Measurements from ENCODE around the gene MTR.

The MTR gene

DNA sequence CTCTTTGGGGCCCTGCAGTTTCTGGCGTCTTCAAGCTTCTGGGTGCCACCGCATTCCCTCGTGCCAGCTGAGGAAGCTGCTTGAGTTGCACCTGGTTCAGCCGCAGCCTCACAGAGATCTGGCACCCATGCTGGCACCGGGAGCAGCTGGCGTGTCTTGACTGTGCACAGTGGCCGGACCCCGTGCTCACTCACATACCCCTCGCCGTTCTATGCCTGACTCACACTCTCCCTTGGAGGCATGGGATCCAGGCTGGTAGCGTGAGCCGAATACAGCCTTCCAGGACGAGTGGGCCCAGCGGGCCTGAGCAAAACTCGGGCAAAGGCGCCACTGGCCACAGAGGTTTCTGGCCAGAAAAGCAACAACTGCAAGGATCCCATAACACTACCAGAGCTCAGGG, 8.6 kb upstream of the MTR start:
- TF ChIP-seq YY1 (IDR thresholded peaks at IDR 0.05; ENCODE audit: low read depth) (no peak), FOXM1 (IDR thresholded peaks at IDR 0.05; ENCODE audit: borderline replicate concordance, low read depth) (no peak), CREB1 (IDR thresholded peaks at IDR 0.05; ENCODE audit: low read depth) (no peak), TCF12 (IDR thresholded peaks at IDR 0.05; ENCODE audit: low read depth) (no peak), TEAD4 (IDR thresholded peaks at IDR 0.05) (no peak)
- TF ChIP-seq, protein P1, sequence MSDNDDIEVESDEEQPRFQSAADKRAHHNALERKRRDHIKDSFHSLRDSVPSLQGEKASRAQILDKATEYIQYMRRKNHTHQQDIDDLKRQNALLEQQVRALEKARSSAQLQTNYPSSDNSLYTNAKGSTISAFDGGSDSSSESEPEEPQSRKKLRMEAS (IDR thresholded peaks at IDR 0.05) = no peak

DNA sequence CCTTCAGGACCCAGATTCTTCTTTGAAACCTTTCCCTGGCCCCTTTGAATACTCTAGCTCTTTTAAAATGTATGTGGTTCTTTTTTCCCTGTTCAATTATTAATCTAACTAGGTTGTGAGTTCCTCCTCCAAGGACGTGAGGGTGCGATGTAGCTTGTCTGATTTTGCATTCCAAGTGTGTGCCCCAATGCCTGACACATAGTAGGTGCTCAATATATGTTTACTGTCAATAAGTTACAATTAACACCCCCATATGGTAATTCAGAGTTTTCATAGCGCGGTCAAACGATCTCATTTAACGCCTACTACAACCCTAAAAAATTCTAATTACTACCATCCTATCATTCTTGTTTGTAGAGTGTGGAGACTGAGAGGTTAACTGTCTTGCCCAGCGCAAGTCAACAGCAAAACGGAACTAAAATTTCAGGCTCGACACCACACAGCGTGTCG, 482 bp upstream of the MTR start:
- TF ChIP-seq FOXM1 (IDR thresholded peaks at IDR 0.05; ENCODE audit: borderline replicate concordance, low read depth) (no peak), EGR1 (IDR thresholded peaks at IDR 0.05) (no peak), ZBTB7A (IDR thresholded peaks at IDR 0.05; ENCODE audit: low read depth) (no peak), TCF12 (IDR thresholded peaks at IDR 0.05; ENCODE audit: low read depth) (no peak), CEBPB (IDR thresholded peaks at IDR 0.05) (no peak), YY1 (IDR thresholded peaks at IDR 0.05; ENCODE audit: low read depth) (no peak), CREB1 (IDR thresholded peaks at IDR 0.05; ENCODE audit: low read depth) (no peak), NFIC (IDR thresholded peaks at IDR 0.05) (no peak), TAF1 (IDR thresholded peaks at IDR 0.05; ENCODE audit: low read depth) (no peak)
- TF ChIP-seq, protein P2, sequence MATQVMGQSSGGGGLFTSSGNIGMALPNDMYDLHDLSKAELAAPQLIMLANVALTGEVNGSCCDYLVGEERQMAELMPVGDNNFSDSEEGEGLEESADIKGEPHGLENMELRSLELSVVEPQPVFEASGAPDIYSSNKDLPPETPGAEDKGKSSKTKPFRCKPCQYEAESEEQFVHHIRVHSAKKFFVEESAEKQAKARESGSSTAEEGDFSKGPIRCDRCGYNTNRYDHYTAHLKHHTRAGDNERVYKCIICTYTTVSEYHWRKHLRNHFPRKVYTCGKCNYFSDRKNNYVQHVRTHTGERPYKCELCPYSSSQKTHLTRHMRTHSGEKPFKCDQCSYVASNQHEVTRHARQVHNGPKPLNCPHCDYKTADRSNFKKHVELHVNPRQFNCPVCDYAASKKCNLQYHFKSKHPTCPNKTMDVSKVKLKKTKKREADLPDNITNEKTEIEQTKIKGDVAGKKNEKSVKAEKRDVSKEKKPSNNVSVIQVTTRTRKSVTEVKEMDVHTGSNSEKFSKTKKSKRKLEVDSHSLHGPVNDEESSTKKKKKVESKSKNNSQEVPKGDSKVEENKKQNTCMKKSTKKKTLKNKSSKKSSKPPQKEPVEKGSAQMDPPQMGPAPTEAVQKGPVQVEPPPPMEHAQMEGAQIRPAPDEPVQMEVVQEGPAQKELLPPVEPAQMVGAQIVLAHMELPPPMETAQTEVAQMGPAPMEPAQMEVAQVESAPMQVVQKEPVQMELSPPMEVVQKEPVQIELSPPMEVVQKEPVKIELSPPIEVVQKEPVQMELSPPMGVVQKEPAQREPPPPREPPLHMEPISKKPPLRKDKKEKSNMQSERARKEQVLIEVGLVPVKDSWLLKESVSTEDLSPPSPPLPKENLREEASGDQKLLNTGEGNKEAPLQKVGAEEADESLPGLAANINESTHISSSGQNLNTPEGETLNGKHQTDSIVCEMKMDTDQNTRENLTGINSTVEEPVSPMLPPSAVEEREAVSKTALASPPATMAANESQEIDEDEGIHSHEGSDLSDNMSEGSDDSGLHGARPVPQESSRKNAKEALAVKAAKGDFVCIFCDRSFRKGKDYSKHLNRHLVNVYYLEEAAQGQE (IDR thresholded peaks at IDR 0.05; ENCODE audit: low read depth) = no peak
- TF ChIP-seq, protein P1 (IDR thresholded peaks at IDR 0.05) = no peak
- TF ChIP-seq, protein P3, sequence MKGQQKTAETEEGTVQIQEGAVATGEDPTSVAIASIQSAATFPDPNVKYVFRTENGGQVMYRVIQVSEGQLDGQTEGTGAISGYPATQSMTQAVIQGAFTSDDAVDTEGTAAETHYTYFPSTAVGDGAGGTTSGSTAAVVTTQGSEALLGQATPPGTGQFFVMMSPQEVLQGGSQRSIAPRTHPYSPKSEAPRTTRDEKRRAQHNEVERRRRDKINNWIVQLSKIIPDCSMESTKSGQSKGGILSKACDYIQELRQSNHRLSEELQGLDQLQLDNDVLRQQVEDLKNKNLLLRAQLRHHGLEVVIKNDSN (IDR thresholded peaks at IDR 0.05) = no peak

DNA sequence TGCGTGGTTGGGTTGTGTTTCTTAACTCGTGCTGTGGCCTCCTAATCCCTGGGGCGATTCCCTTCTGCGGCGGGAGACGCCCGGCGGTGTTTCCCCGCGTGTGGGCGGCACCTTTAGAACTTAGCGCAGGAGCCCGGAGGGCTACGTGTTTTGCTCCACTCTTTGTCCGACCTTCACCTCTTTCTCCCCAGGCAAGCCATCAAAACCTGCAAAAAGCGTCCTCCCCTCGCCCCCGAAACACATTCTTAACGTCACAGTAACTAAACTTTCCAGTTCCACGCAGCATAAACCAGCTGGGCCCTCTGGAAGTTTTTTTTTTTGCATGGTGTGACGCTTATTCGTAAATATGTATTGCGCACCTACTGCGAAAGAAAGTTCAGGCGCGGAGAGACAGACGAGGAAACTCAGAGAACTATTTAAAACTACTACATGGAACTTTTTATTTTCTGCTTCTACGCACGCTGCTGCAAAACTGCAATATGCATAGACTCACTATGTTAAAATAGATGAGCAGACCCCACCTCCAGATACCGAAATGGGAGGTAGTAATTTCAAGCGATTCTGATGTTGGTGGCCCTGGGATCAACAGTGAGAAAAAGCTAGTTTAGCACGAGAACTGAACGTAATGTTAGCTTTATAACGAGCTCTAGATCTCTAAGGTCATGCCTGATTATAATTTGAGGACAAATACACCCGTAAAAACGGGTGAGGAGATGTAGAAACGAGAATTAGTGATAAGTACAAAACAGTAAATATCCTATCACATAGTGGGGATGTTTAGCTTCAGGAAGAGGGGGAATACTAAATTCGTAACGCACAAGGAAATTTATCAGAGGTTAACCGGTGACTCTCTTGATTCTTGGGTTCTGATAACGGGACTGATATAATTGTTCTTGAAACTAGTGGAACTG, 920 bp downstream of the MTR start:
- TF ChIP-seq, protein P2 (IDR thresholded peaks at IDR 0.05; ENCODE audit: low read depth) = no peak
- TF ChIP-seq CEBPB (IDR thresholded peaks at IDR 0.05) = no peak
- TF ChIP-seq RAD21 (IDR thresholded peaks at IDR 0.05; ENCODE audit: low read depth) = no peak
- no peak for TF ChIP-seq TEAD4 (IDR thresholded peaks at IDR 0.05)
- no peak for TF ChIP-seq NFIC (IDR thresholded peaks at IDR 0.05)
- peak; percentile 22; the same call in 1 of the 2 replicates for TF ChIP-seq EGR1 (IDR thresholded peaks at IDR 0.05)
- TF ChIP-seq ZBTB7A (IDR thresholded peaks at IDR 0.05; ENCODE audit: low read depth) = no peak
- TF ChIP-seq FOXM1 (IDR thresholded peaks at IDR 0.05; ENCODE audit: borderline replicate concordance, low read depth) = no peak

DNA sequence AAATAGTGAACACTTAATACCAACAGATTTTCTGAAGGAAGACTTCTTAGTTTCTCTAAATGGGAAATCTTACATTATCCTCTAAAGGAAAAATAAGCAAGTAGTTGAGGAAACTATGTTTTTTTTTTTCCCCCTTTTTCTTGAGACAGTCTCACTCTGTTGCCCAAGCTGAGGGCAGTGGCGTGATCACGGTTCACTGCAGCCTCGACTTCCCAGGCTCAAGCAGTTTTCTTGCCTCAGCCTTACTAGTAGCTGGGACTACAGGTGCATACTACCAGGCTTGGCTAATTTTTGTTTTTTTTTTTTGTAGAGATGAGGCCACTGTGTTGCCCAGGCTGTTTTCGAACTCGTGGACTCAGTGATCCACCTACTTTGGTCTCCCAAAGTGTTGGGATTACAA, 3.9 kb downstream of the MTR start:
- no peak for TF ChIP-seq TAF1 (IDR thresholded peaks at IDR 0.05; ENCODE audit: low read depth)
- TF ChIP-seq, protein P1 (IDR thresholded peaks at IDR 0.05) = no peak
- TF ChIP-seq CEBPB (IDR thresholded peaks at IDR 0.05) = no peak
- TF ChIP-seq, protein P3 (IDR thresholded peaks at IDR 0.05) = no peak
- TF ChIP-seq EP300 (IDR thresholded peaks at IDR 0.05; ENCODE audit: borderline replicate concordance) = no peak
- TF ChIP-seq CREB1 (IDR thresholded peaks at IDR 0.05; ENCODE audit: low read depth) = no peak
- TF ChIP-seq RAD21 (IDR thresholded peaks at IDR 0.05; ENCODE audit: low read depth) = no peak
- TF ChIP-seq, protein P2 (IDR thresholded peaks at IDR 0.05; ENCODE audit: low read depth) = no peak
- no peak for TF ChIP-seq ZBTB7A (IDR thresholded peaks at IDR 0.05; ENCODE audit: low read depth)
- no peak for TF ChIP-seq NFIC (IDR thresholded peaks at IDR 0.05)
- no peak for TF ChIP-seq TCF12 (IDR thresholded peaks at IDR 0.05; ENCODE audit: low read depth)
- no peak for TF ChIP-seq YY1 (IDR thresholded peaks at IDR 0.05; ENCODE audit: low read depth)
